Measurements from ENCODE around the gene OR2T11.
"Not testable (repeated sequence)": the region's sequence is repeated elsewhere in the genome, so short reads cannot be mapped to it uniquely, and the experiment has no call there.

DNA sequence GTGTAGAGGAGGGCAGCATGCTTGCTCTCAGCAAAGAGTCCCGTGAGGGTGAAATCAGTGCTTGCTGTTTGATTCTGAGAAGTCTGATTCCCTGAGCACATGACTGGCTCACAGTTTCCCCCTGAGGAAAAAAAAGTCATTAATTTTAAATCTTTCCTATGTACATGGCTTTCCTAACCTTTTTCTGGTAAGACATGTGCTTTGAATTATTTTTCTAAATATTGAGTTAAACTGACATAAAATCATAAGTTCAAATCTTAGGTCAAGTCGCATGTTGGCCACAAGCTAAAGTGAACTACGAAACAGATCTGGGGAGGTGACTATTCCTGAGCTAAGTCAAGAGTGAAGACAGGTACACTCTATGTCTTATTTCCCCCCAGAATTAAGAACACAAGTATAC is 60.2 kb downstream of the OR2T11 start, which contains the start of gene OR2T34:
- TF ChIP-seq CTCF (IDR thresholded peaks at IDR 0.05; ENCODE audit: insufficient read depth, low read length, poor library complexity, severe bottlenecking); EZH2phosphoT487 (conservative IDR thresholded peaks at IDR 0.05; ENCODE audit: low read length): not testable (repeated sequence)
